GM23338 (cell line): ENCODE measurements around the gene SPTBN2. TPM values are rescaled to one million over a fixed set of nuclear protein-coding genes. Genes with fewer than 3 reads are reported as not detected.

Source experiments
- ATAC-seq: fragments of 200-7000 bp; cut with Tn5 transposase; 3 replicates; pipeline ENCODE4 v1.9.1; 2020
- DNase-seq: peaks from one replicate; pipeline ENCODE4 v3.0.0-alpha.2; 2015; ENCODE audit warnings: low spot score
- H2AFZ ChIP-seq: fragments of 200-600 bp; sonication (generic); 2 replicates; pipeline ENCODE4 v1.8.0; 2016; ENCODE audit warnings: antibody characterized with exemption, mild to moderate bottlenecking, moderate library complexity
- H3F3A ChIP-seq: fragments of 200-600 bp; sonication (generic); replicated peaks from 2 replicates; pipeline ENCODE4 v1.8.0; 2017; ENCODE audit warnings: antibody characterized with exemption, mixed run types, low read depth
- H3K27ac ChIP-seq: fragments of 200-600 bp; sonication (generic); 2 replicates; pipeline ENCODE4 v1.6.1; 2016; ENCODE audit warnings: low read depth
- H3K27me3 ChIP-seq: fragments of 200-600 bp; sonication (generic); 2 replicates; pipeline ENCODE4 v1.8.0; 2016; ENCODE audit warnings: mild to moderate bottlenecking, mixed run types, moderate library complexity; ENCODE audit not compliant: insufficient read depth
- H3K36me3 ChIP-seq: fragments of 200-600 bp; sonication (generic); 2 replicates; pipeline ENCODE4 v1.8.0; 2016; ENCODE audit warnings: mild to moderate bottlenecking; ENCODE audit not compliant: insufficient read depth
- H3K4me1 ChIP-seq: fragments of 200-600 bp; sonication (generic); 2 replicates; pipeline ENCODE4 v1.8.0; 2016; ENCODE audit warnings: mild to moderate bottlenecking, moderate library complexity; ENCODE audit not compliant: insufficient read depth
- H3K4me2 ChIP-seq: fragments of 200-600 bp; sonication (generic); 2 replicates; pipeline ENCODE4 v1.7.1; 2017; ENCODE audit warnings: mixed run types
- H3K4me3 ChIP-seq: fragments of 200-600 bp; sonication (generic); 2 replicates; pipeline ENCODE4 v1.6.1; 2016; ENCODE audit warnings: mixed run types
- H3K79me2 ChIP-seq: fragments of 200-600 bp; sonication (generic); replicated peaks from 2 replicates; pipeline ENCODE4 v1.8.0; 2017; ENCODE audit warnings: mild to moderate bottlenecking; ENCODE audit not compliant: insufficient read depth
- H3K9me2 ChIP-seq: fragments of 200-600 bp; sonication (generic); 2 replicates; pipeline ENCODE4 v1.8.0; 2017; ENCODE audit not compliant: insufficient read depth
- H4K20me1 ChIP-seq: fragments of 200-600 bp; sonication (generic); replicated peaks from 2 replicates; pipeline ENCODE4 v1.8.0; 2017; ENCODE audit warnings: mild to moderate bottlenecking; ENCODE audit not compliant: insufficient read depth
- H3K27ac Mint-ChIP-seq: 2 replicates; pipeline ENCODE4 v1.8.0; 2020; ENCODE audit warnings: inconsistent platforms, mild to moderate bottlenecking, moderate library complexity, mixed read lengths
- H3K27me3 Mint-ChIP-seq: 3 replicates; pipeline ENCODE4 v1.8.0; 2022; ENCODE audit warnings: low read depth, mild to moderate bottlenecking, moderate library complexity, mixed read lengths, inconsistent platforms; ENCODE audit not compliant: insufficient read depth, poor library complexity
- H3K36me3 Mint-ChIP-seq: 3 replicates; pipeline ENCODE4 v1.8.0; 2021; ENCODE audit warnings: low read depth, mild to moderate bottlenecking, inconsistent platforms, moderate library complexity, mixed read lengths
- H3K4me1 Mint-ChIP-seq: 3 replicates; pipeline ENCODE4 v1.8.0; 2020; ENCODE audit warnings: mild to moderate bottlenecking, inconsistent platforms, mixed read lengths
- H3K4me3 Mint-ChIP-seq: 3 replicates; pipeline ENCODE4 v1.8.0; 2021; ENCODE audit warnings: moderate library complexity, mild to moderate bottlenecking, inconsistent platforms, mixed read lengths
- H3K9me3 Mint-ChIP-seq: 3 replicates; pipeline ENCODE4 v1.8.0; 2020; ENCODE audit warnings: moderate library complexity, mild to moderate bottlenecking, inconsistent platforms, mixed read lengths
- CREB1 ChIP-seq: fragments of 250-450 bp; sonication (Bioruptor Pico); IDR thresholded peaks from 2 replicates; pipeline ENCODE4 v1.5.0; 2020; ENCODE audit warnings: low read depth, mild to moderate bottlenecking, moderate library complexity
- EZH2 ChIP-seq: fragments of 200-600 bp; sonication (generic); IDR thresholded peaks from one replicate; pipeline ENCODE4 v1.8.0; 2017; ENCODE audit warnings: antibody characterized with exemption, mild to moderate bottlenecking, low read depth; ENCODE audit not compliant: unreplicated experiment
- EZH2phosphoT487 ChIP-seq: fragments of 200-600 bp; sonication (generic); IDR thresholded peaks from one replicate; pipeline ENCODE4 v1.8.1; 2018; ENCODE audit warnings: antibody characterized with exemption; ENCODE audit not compliant: unreplicated experiment
- JUNB ChIP-seq: IDR thresholded peaks from one replicate; pipeline ENCODE4 v1.6.1; 2016; ENCODE audit warnings: antibody characterized with exemption; ENCODE audit not compliant: unreplicated experiment
- NANOG ChIP-seq: IDR thresholded peaks from 2 replicates; pipeline ENCODE4 v1.6.1; 2016; ENCODE audit warnings: antibody characterized with exemption, borderline replicate concordance
- POLR2AphosphoS5 ChIP-seq: IDR thresholded peaks from 2 replicates; pipeline ENCODE4 v1.6.1; 2016; ENCODE audit warnings: antibody characterized with exemption, low read depth
- STAT1 ChIP-seq: IDR thresholded peaks from one replicate; pipeline ENCODE4 v1.6.1; 2016; ENCODE audit warnings: antibody characterized with exemption; ENCODE audit not compliant: unreplicated experiment
- ZNF114 ChIP-seq: fragments of 250-450 bp; sonication (Bioruptor Pico); IDR thresholded peaks from 2 replicates; pipeline ENCODE4 v1.5.0; 2020; ENCODE audit warnings: mild to moderate bottlenecking, moderate library complexity
- ZNF331 ChIP-seq: fragments of 250-450 bp; sonication (Bioruptor Pico); IDR thresholded peaks from 2 replicates; pipeline ENCODE4 v1.5.0; 2020; ENCODE audit warnings: low read depth, mild to moderate bottlenecking, moderate library complexity
- polyA plus RNA-seq: library from polyadenylated mRNA; unstranded; fragments of >200 nt; fragmentation: Nextera tagmentation; extraction: Ambion mirVana; gene quantifications from 2 replicates; pipeline ENCODE4 v1.2.1, GENCODE V29; 2016
- total RNA-seq: library from RNA; depleted of rRNA; stranded (reverse); fragments of >200 nt; shearing (Covaris generic); gene quantifications from 2 replicates; pipeline ENCODE4 v1.2.3, GENCODE V29; 2014
- TF ChIP-seq, protein P1 (sequence below): IDR thresholded peaks from one replicate; pipeline ENCODE4 v1.6.1; 2018; ENCODE audit warnings: antibody characterized with exemption; ENCODE audit not compliant: unreplicated experiment
- TF ChIP-seq, protein P2 (sequence below): fragments of 250-450 bp; sonication (Bioruptor Pico); IDR thresholded peaks from 2 replicates; pipeline ENCODE4 v1.5.0; 2020; ENCODE audit warnings: mild to moderate bottlenecking, moderate library complexity
- TF ChIP-seq, protein P3 (sequence below), 2 experiments: fragments of 200-600 bp in 1 of 2; sonication (generic) in 1 of 2; conservative IDR thresholded peaks; 2 replicates each; pipeline versions ENCODE4 v1.5.1 to v1.6.1; 2016 to 2017; ENCODE audit warnings: antibody characterized with exemption in 2 of 2, low read depth in 2 of 2, mild to moderate bottlenecking in 2 of 2, moderate library complexity in 1 of 2

SPTBN2 gene
- total and polyA plus RNA-seq, 2 experiments from 2014 or later = 7.7 to 49.1 TPM

DNA sequence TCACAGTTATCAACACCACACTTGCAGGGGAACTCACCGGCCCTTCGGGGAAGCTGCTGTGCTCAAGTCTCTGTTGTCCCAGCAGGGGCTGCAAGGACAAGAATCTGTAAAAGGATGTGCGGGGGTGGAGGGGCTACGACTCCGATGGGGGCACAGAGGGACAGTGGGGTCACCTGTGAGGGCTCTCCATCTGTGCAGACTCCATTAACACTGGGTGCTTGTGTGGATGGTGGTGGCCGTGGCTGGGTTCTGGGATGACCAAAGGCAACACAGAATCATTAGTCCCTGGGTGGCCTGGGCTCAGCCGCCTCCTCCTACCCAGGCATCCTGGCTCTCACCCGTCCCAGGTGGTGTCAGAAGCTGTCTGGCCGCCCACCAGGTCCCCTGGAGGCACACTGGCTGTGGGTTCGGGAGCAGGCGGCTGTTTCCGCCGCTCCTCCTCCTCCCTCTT lies 41.2 kb downstream of the SPTBN2 start:
- H3K27ac Mint-ChIP-seq = peak overlapping the region; percentile 36; the same call in 1 of the 2 replicates

More for the DNA sequence above, 41.2 kb downstream of the SPTBN2 start:
- ATAC-seq (no peak), DNase-seq (no peak)
- no peak overlapping the region for H3K27ac ChIP-seq
- H3K36me3 ChIP-seq = no peaks in the 10 kb centered on the region
- H3K9me2 ChIP-seq = no peaks in the 10 kb centered on the region
- Mint-ChIP-seq H3K9me3 (no peaks in the 10 kb centered on the region; the same call in 2 of the 3 replicates), H3K27me3 (peaks cover 7% of the 10 kb centered on the region), H3K36me3 (peaks cover 41% of the 10 kb centered on the region), H3K4me3 (no peak overlapping the region), H3K4me1 (peaks cover 5% of the 10 kb centered on the region)
- no peak overlapping the region for H3K4me2 ChIP-seq
- no peaks in the 10 kb centered on the region for H3K4me1 ChIP-seq
- no peak overlapping the region for H3K4me3 ChIP-seq
- no peaks in the 10 kb centered on the region for H3K79me2 ChIP-seq
- TF ChIP-seq STAT1 (no peak), ZNF331 (CRISPR knock-in tag) (no peak), JUNB (no peak), EZH2 (no peak), NANOG (no peak), EZH2phosphoT487 (no peak), POLR2AphosphoS5 (no peak), CREB1 (CRISPR knock-in tag) (no peak), ZNF114 (CRISPR knock-in tag) (no peak)
- TF ChIP-seq, protein P1, sequence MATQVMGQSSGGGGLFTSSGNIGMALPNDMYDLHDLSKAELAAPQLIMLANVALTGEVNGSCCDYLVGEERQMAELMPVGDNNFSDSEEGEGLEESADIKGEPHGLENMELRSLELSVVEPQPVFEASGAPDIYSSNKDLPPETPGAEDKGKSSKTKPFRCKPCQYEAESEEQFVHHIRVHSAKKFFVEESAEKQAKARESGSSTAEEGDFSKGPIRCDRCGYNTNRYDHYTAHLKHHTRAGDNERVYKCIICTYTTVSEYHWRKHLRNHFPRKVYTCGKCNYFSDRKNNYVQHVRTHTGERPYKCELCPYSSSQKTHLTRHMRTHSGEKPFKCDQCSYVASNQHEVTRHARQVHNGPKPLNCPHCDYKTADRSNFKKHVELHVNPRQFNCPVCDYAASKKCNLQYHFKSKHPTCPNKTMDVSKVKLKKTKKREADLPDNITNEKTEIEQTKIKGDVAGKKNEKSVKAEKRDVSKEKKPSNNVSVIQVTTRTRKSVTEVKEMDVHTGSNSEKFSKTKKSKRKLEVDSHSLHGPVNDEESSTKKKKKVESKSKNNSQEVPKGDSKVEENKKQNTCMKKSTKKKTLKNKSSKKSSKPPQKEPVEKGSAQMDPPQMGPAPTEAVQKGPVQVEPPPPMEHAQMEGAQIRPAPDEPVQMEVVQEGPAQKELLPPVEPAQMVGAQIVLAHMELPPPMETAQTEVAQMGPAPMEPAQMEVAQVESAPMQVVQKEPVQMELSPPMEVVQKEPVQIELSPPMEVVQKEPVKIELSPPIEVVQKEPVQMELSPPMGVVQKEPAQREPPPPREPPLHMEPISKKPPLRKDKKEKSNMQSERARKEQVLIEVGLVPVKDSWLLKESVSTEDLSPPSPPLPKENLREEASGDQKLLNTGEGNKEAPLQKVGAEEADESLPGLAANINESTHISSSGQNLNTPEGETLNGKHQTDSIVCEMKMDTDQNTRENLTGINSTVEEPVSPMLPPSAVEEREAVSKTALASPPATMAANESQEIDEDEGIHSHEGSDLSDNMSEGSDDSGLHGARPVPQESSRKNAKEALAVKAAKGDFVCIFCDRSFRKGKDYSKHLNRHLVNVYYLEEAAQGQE = no peak
- TF ChIP-seq, protein P2, sequence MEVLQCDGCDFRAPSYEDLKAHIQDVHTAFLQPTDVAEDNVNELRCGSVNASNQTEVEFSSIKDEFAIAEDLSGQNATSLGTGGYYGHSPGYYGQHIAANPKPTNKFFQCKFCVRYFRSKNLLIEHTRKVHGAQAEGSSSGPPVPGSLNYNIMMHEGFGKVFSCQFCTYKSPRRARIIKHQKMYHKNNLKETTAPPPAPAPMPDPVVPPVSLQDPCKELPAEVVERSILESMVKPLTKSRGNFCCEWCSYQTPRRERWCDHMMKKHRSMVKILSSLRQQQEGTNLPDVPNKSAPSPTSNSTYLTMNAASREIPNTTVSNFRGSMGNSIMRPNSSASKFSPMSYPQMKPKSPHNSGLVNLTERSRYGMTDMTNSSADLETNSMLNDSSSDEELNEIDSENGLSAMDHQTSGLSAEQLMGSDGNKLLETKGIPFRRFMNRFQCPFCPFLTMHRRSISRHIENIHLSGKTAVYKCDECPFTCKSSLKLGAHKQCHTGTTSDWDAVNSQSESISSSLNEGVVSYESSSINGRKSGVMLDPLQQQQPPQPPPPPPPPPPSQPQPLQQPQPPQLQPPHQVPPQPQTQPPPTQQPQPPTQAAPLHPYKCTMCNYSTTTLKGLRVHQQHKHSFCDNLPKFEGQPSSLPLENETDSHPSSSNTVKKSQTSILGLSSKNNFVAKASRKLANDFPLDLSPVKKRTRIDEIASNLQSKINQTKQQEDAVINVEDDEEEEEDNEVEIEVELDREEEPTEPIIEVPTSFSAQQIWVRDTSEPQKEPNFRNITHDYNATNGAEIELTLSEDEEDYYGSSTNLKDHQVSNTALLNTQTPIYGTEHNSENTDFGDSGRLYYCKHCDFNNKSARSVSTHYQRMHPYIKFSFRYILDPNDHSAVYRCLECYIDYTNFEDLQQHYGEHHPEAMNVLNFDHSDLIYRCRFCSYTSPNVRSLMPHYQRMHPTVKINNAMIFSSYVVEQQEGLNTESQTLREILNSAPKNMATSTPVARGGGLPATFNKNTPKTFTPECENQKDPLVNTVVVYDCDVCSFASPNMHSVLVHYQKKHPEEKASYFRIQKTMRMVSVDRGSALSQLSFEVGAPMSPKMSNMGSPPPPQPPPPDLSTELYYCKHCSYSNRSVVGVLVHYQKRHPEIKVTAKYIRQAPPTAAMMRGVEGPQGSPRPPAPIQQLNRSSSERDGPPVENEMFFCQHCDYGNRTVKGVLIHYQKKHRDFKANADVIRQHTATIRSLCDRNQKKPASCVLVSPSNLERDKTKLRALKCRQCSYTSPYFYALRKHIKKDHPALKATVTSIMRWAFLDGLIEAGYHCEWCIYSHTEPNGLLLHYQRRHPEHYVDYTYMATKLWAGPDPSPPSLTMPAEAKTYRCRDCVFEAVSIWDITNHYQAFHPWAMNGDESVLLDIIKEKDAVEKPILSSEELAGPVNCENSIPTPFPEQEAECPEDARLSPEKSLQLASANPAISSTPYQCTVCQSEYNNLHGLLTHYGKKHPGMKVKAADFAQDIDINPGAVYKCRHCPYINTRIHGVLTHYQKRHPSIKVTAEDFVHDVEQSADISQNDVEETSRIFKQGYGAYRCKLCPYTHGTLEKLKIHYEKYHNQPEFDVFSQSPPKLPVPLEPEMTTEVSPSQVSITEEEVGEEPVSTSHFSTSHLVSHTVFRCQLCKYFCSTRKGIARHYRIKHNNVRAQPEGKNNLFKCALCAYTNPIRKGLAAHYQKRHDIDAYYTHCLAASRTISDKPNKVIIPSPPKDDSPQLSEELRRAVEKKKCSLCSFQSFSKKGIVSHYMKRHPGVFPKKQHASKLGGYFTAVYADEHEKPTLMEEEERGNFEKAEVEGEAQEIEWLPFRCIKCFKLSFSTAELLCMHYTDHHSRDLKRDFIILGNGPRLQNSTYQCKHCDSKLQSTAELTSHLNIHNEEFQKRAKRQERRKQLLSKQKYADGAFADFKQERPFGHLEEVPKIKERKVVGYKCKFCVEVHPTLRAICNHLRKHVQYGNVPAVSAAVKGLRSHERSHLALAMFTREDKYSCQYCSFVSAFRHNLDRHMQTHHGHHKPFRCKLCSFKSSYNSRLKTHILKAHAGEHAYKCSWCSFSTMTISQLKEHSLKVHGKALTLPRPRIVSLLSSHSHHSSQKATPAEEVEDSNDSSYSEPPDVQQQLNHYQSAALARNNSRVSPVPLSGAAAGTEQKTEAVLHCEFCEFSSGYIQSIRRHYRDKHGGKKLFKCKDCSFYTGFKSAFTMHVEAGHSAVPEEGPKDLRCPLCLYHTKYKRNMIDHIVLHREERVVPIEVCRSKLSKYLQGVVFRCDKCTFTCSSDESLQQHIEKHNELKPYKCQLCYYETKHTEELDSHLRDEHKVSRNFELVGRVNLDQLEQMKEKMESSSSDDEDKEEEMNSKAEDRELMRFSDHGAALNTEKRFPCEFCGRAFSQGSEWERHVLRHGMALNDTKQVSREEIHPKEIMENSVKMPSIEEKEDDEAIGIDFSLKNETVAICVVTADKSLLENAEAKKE (CRISPR knock-in tag) = no peak
- TF ChIP-seq, protein P3, sequence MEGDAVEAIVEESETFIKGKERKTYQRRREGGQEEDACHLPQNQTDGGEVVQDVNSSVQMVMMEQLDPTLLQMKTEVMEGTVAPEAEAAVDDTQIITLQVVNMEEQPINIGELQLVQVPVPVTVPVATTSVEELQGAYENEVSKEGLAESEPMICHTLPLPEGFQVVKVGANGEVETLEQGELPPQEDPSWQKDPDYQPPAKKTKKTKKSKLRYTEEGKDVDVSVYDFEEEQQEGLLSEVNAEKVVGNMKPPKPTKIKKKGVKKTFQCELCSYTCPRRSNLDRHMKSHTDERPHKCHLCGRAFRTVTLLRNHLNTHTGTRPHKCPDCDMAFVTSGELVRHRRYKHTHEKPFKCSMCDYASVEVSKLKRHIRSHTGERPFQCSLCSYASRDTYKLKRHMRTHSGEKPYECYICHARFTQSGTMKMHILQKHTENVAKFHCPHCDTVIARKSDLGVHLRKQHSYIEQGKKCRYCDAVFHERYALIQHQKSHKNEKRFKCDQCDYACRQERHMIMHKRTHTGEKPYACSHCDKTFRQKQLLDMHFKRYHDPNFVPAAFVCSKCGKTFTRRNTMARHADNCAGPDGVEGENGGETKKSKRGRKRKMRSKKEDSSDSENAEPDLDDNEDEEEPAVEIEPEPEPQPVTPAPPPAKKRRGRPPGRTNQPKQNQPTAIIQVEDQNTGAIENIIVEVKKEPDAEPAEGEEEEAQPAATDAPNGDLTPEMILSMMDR (conservative IDR thresholded peaks at IDR 0.05; ENCODE audit: low read depth in 2 of 2) = no peak
- H4K20me1 ChIP-seq = no peaks in the 10 kb centered on the region
- no peak overlapping the region for H2AFZ ChIP-seq
- H3F3A ChIP-seq = no peaks in the 10 kb centered on the region
- H3K27me3 ChIP-seq = no peaks in the 10 kb centered on the region
